GM18508 (cell line): Measurements from ENCODE around the gene SH3PXD2B.
"Not testable (repeated sequence)": the region's sequence is repeated elsewhere in the genome, so short reads cannot be mapped to it uniquely, and the experiment has no call there.

ENCODE experiments used
- ATAC-seq: cut with Tn5 transposase; IDR thresholded peaks from one replicate; pipeline ENCODE4 v1.9.1; 2021; ENCODE audit warnings: moderate number of reproducible peaks; ENCODE audit not compliant: insufficient read depth, unreplicated experiment

Gene SH3PXD2B

DNA sequence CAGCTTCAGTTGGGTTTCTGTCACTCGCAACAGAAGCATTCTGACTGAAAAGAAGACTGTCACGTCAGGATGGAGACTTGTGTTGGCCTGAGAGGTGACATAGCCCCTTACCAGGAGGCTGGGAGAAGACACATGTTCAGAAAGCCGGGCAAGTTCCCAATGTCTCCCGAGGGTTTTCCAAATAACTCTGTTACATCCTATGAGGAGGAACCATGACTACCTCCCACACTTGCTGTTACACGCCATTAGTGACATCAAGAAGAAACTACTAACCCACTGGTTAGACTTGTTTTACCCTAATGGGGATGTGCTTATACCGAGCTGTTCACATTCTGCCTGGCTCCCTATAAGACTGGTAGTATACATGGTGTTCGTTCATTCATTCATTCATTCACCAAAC lies 33.3 kb downstream of the SH3PXD2B start:
- no peak for ATAC-seq

DNA sequence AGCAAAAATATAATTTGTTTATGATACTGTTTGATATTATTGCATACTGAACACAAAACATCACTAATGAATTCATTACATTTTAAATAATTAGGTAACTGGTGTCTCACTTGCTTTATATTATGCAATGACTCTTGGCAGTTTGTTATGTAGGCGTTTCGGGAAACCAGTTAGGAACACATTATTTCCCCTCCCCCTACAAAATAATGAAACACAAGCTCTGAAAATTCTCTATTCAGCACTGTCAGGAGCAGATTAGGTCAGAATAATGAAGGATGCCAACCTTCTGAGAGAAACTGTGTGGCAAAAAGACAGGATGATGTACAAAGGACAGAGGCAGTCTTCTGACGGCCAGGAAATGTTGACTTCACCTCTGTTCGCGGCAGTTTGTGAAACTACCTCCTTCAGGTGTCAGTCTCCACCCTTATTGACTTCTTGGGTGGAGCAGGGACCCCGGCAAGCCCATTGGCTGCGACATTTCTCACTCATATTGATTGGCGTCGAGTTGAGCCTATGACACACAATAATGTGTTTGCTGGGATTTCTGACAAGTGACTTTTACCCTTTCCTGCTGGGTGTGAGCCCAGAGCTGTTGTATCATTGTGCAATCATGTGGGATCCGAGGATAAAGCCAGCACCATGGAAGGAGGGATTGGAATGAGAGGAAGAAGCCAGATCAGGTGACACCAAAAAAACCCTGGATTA lies 33.9 kb downstream of the SH3PXD2B start:
- no peak for ATAC-seq

DNA sequence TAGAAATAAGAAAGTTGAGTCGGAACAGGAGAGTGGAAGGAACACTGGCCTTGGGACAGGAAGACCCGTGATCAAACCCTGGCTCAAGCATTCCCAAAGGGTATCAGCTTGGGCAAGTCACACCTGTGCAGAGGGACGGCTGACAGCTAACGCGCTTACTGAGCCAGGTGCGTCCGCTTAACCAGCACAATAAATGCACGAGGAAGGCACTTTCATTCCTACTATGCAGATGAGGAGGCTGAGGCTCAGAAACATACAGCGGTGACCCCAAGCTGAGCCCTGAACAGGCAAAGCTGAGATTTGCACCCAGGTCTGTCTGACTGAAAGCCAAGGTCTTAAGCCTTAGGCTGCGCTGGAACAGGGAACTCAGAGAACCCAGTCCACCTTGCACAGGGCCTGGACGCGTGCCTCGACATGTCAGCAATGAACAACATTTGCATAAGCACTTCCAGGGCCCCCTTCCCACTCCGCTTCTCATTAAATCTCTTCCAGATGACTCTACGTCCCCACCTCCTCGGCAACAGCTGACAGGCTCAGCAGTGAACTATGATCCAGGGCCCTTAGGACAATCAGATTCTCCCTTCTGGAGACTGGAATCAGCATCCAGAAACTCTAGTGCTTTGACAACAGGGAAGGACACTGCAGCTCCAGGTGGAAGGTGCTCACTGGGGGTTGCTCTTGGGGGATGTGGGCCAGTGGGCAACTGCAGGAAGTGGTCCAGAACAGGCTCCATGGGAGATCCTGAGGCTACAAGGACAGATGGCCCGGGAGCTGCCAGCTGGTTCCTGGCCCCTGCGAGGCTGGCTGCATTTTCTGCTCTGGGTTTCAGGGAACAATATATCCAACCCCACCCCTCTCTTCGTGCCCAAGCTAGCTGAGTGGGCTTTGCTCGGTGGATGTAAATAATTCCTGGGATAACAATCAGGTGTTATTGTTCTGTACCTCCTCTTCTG lies 35.2 kb downstream of the SH3PXD2B start:
- ATAC-seq = no peak

DNA sequence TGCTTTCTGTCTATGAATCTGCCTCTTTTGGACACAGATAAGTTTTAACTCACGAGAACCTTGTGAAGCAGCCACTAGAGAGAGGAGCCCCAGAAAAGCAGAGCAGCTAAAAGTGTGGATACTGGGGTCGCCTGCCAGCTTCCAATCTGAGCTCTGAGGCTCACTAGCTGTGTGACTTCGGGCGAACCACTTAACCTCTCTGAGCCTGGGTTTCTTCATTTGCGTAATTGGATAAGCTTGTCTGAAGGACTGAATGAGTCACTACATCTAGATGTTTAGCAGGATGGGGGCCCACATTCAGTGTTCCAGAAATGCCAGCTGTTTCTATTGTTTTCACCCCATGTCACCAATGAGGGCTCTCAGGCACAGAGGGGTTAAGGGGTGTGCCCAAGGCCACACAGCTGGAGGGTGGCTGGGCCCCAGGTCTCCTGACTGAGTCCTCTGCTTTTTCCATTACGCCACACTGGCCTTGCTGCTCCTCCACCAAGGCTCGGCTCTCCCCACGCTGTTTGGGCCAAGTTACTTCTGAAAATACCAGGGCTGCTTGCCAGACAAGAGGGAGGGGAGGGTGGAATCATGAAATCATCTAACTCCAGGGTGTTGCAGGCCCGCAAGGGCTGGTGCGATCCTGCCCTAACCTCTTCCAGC lies 36.2 kb downstream of the SH3PXD2B start:
- no peak for ATAC-seq

DNA sequence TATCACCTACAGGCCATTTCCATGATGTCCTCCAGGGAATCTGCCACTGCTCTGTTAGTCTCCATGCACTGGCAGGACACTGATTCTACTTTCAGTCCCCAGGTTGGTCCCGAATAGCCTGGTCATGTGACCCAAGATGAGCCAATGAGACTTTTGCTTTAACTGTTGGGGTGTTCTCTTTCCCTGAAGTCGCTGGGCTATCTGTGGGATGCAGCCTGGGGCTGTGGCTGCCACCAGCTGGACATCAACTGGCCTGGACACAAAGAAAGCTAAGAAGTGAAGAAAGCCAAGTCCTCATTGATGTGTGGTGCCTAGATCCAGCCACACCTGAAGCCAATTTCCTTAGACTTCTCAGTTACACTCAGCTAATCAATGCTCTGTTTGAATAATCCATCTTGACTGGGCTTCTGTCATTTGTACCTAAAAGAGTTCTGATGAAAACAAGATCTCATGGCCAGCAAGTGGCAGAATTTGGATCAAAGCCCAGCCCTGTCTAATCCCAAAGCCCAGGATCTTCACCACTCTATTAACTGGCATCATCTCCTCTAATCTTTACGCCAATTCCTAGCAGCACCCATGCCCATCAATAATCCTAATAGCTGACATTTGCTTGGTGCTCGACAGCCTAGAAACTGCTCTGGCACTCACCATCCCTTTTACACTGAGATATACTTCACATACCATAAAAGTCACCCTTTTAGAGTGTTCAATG lies 37.0 kb downstream of the SH3PXD2B start:
- ATAC-seq = no peak

DNA sequence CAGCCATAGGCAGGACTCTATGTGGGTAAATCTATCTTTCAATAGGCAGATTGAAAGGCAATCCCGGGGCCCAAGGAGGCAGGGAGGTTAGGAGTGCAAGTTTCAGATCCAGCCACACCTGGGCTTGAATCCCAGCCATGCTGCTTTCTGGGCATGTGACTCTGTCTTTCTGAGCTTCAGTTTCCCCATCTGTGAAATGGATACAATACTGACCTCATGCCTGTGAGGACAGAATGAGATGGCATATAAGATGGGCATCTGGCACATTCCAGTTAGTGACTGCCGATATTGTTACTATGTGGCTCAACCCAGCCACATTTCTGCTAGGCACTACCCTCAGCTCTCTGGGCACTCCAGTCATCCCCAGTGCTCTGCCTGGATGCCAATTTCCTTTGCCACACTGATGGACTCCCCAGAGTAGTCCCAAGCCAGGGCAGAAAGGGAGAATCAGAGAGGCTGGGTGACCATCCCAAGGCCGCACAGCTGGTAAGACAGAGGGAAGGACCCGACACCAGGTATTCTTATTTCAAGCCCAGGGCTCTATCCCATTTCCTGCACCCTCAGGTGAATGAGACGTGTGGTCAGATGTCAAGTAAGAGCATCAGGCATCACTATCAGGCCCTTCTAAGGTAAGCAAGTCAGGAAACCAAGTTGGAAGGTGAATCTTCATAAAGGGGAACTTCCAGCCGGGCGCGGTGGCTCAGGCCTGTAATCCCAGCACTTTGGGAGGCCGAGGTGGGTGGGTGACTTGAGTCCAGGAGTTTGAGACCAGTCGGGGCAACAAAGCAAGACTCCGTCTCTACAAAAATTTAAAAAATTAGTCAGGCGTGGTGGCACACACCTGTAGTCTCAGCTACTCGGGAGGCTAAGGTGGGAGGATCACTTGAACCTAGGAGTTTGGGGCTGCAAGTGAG lies 38.7 kb downstream of the SH3PXD2B start:
- ATAC-seq = no peak

DNA sequence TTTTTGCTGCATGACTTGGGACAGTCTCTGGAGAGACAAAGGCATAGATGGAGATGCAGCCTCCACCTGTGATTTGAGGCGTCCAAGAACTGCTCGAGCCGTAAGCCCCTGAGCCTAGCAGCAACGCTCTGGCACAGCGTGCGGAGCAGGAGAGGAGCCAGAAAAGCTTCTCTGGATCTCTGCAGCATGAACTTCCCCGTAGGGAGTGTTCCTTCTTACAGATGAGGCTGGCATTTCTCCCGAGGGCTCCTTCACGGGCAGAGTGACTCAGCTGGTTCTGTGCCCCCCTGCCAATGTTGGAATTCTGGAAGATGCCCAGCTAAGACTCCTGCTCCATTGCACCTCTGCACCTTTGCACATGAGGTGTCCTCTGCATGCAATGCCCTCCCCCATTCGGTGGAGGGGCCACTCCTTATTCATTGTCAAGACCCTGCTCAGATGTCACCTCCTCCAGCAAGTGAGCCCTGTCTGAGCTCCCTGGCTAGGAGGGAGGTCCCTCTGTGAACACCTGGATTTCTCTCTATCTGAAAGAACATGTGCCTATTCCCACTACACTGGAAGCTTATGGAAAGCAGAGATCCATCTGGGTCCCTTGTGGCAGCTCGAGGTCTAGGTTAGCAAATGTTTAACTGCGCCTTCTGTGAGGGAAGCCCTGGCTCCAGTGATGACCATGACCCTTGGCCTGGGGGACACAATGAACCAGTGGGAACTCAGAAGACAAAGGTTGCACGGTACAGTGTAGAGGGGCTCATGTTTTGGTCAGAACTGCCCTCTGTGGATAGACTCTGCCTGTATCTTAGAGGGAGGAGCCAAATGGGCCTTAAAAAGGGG lies 39.6 kb downstream of the SH3PXD2B start:
- no peak for ATAC-seq

DNA sequence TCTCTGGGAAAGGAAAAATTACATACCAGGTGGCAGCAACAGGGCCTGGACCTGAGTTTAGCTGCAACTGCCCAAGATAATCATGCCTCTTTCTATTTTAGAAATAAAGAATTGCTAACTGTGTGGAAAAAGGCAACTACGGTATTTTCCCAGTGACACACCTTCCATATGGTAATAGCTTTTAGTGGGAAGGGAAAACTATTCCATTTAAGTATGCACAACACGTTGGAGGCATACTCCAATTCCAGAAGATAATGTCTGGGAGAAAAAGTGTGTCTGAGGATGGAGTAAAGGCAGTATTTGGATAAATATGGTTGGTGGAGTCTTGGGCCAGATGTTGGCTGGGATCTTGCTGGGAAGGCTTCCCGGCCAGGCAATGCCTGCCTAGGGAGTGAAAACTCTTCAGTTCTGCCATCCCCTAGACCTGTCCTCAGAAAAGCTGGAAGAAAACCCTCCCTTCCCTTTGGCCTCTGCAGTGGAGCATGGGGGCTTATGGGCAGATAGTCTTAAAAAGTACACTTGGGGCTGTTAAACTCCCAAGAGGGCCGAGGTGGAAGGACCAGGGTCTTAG lies 40.6 kb downstream of the SH3PXD2B start:
- no peak for ATAC-seq

DNA sequence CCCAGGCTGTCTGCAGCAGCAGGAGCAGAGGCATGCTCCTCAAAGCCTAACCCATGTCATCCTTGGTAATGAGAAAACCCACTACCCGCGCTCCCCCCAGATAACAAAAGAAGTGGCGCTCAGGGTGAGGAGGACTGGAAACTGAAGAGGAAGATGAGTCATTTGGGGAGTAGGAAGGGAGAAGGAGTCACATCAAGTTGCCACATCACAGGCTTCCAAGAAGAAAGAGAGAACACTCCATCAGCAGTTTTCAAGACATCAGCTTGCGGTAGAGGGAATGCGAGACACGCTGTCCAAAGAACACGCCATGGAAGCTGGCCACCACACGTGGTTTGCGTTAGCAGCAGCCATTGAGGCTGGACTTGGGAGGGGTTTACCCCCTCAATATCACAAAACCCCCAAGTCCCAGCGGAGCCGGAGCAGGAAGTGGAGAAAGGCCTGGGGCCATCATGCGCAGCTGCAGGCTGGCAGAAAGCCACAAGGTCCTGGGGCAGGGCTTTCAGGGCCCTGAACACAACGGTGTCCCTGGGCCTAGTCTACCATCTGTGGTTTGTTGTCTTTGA lies 41.5 kb downstream of the SH3PXD2B start:
- no peak for ATAC-seq

DNA sequence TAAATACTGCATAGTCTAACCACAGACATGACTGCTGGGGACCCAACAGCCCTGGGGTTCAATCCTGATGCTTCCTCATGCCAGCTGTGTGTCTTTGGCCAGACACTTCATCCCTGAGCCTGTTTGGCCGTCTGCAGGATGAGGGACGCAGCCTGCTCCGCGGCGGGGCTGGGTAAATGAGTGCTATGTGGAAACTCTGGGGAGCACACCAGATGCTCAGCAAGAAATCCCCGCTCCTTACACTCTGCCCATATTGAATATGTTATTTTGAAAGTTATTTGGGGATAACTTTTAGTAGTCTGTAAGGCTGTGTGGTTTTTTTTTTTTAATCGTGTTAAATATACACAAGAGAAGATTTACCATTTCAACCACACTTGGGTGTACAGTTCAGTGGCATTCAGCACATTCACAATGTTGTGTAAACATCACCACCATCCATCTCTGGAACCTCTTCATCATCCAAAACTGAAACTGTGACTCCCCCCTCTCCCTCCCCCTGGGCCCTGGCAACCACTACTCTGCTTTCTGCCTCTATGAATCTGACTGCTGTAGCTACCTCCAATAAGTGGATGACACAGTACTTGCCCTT lies 42.7 kb downstream of the SH3PXD2B start:
- no peak for ATAC-seq

DNA sequence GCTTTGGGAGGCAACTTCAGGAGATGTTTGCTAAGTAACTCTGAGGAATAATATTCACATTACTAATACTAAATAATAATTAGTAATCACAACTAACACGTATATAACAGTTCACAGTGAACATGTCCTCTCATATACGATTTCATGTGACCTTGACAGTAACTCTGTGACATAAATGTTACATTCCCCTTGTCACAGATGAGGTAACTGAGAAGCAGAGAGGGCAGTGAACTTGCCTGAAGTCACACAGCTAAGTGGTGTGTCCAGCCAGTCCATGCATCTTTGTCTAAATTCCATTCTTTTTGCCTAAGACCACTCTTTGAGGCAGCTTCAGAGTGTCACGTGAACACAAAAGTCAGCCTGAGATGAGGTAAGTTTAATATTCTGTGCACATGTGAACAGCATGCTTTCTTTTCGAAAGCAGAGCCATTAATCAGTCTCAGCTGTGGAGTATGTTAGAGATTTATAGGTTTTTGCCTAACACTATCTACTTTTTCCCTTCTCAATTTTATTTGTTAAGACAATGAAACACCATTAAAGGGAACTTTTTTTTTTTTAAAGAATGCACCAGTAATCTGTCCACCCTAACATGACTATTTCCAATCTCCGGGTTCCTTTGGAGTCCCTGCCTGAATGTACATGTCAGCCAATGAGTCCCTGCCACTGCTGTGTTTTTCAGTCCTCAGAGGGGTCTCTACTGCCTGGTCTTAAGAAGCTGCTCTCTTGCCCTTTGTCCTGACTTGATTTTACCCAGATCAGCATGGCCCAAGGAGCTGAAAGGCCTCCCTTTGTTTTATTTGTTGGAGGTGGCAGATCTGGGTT lies 43.5 kb downstream of the SH3PXD2B start:
- ATAC-seq = no peak

DNA sequence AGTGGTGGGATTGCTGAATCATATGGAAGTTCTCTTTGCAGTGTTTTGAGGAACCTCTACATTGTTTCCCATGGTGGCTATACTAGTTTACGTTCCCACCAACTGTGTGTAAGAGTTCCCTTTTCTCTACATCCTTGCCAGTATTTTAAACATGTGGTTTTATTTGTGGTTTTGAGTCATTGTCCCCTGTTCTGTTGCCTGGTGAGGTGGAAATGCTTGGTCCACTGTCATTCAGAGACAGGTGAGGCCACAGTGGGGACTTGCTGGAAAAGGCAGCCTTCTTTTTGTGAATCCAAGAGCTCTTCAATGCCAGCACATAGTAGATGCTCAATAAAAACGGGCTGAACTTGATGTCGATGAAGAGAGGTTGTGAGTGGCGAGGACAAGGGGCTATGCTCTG lies 44.2 kb downstream of the SH3PXD2B start:
- no peak for ATAC-seq

DNA sequence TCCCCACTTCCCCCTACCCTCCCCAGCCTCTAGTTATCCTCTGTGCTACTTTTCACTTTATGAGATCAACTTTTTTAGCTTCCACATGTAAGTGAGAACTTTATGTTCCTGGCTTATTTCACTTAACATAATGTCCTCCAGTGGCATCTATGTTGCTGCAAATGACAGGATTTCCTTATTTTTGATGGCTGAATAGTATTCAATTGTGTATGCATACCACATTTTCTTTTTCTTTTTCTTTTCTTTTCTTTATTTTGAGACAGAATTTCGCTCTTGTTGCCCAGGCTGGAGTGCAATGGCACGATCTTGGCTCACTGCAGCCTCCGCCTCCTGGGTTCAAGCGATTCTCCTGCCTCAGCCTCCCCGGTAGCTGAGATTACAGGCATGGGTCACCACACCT lies 44.8 kb downstream of the SH3PXD2B start:
- ATAC-seq = not testable (repeated sequence)

DNA sequence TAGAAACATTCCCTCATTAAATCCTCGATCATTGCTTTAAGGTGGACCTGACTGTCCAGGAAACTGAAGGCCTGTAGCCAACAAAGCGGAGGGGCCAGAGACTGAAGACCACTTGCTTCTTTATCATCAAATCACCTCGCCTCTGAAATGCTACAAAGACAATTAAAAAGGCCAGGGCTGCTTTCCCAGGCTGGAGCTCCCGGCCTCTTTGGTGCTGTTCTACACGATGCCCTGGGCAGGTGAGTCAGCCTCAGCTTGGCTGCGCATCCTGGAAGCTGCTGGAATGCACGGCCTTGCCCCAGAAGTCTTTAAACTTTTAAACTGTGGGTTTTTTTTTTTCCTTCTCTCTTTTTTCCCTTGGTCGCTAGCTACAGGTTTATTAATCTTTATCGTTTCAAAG lies 46.5 kb downstream of the SH3PXD2B start:
- no peak for ATAC-seq

DNA sequence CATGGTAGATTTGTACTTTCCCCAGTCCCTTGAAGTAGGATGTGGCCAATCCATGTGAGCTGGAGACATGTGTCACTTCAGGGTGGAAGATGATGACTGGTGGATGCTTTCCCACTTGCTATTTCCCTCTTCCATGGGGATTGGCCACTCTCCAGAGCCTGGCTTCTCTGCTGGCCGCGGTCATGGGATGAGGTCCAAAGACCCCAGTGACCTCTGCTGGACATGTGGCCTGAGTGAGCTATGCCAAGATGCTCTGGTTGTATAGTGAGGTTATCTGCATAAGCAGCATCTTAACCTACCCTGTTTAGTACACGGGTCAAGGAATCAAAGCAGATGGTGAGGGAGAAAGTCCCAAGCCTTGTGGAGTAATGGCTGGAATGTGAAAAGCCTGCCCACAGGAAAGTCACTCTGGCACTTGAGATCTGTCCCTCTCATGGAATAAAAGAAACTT lies 47.1 kb downstream of the SH3PXD2B start:
- ATAC-seq = no peak

DNA sequence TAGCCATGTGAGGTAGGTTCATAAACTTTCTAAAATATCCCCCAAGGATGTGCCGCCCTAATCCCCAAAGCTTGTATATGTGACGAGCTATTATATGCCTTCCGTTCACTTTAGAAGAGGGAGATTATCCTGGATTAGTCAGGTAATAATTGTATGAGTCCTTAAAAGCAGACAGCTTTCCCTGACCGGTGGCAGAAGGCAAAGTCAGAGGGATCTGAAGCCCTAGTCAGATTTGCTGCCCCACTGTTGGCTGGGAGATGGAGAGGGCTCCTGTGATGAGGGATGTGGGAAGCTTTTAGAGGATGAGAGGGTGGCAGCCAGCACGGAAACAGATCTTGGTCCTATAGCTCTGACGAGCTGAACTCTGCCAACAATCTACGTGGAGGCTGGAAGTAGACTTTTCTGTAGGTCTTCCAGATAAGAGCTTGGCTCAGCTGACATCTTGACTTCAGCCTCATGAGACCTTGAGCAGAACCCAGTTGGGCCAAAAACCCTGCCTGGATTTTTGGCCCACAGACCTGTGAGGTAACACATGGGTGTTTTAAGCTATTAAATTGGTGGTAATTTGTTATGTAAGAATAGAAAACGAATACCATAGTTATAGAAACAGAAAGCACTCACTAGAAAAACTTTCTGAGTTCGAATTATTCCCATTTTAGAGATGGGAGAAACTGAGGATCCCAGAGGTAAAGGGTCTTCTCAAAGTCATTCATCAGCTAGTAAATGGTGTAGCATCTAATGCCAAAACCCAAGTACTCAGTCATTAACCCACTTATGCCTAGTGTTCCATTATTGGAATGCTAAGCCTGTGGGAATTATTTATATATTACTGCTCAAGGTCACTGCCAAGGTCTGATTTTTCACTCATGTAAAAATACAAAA lies 48.9 kb downstream of the SH3PXD2B start:
- ATAC-seq = no peak
